ENCODE results near the gene PRKCQ. TPM values are rescaled to one million over a fixed set of nuclear protein-coding genes. Genes with fewer than 3 reads are reported as not detected.

Gene PRKCQ
- total and polyA plus RNA-seq, 11 donors, result 0.04 to 2.0 (median 0.13) TPM; not detected in 1

- ATAC-seq (peak in 3 of 4 donors; percentile 11 to 56 (median 35)), DNase-seq (peak in 4 of 5 donors; percentile 49 to 68 (median 56))
- WGBS, 4 donors, result 62 to 74% (median 68%) methylated on average over 5 of the region's 5 CpGs
- intact Hi-C loops (cut with DNase I), result loop anchor here in 1 of 10 donors (10.0 kb wide), 1 partner anchor 774 kb away; no protein-coding TSS in a partner anchor
- H3K27ac ChIP-seq, result peak overlapping the region in 1 of 12 donors; percentile 76
- peaks cover 0 to 4% (median 0%) of the 10 kb centered on the region in 9 donors for H3K27me3 ChIP-seq
- no peaks in the 10 kb centered on the region for H3K9me3 ChIP-seq
- no peak overlapping the region for H3K4me3 ChIP-seq
- H3K4me1 ChIP-seq, result peaks cover 0 to 49% (median 4%) of the 10 kb centered on the region in 12 donors
- TF ChIP-seq, protein P1, sequence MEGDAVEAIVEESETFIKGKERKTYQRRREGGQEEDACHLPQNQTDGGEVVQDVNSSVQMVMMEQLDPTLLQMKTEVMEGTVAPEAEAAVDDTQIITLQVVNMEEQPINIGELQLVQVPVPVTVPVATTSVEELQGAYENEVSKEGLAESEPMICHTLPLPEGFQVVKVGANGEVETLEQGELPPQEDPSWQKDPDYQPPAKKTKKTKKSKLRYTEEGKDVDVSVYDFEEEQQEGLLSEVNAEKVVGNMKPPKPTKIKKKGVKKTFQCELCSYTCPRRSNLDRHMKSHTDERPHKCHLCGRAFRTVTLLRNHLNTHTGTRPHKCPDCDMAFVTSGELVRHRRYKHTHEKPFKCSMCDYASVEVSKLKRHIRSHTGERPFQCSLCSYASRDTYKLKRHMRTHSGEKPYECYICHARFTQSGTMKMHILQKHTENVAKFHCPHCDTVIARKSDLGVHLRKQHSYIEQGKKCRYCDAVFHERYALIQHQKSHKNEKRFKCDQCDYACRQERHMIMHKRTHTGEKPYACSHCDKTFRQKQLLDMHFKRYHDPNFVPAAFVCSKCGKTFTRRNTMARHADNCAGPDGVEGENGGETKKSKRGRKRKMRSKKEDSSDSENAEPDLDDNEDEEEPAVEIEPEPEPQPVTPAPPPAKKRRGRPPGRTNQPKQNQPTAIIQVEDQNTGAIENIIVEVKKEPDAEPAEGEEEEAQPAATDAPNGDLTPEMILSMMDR (IDR thresholded peaks at IDR 0.05), result no peak
- no peak for TF ChIP-seq POLR2A (IDR thresholded peaks at IDR 0.05)
- H3K36me3 ChIP-seq, result no peaks in the 10 kb centered on the region
These were observed 180.8 kb downstream of the PRKCQ start for GRCh38 chr10:6399231-6399741.

DNA sequence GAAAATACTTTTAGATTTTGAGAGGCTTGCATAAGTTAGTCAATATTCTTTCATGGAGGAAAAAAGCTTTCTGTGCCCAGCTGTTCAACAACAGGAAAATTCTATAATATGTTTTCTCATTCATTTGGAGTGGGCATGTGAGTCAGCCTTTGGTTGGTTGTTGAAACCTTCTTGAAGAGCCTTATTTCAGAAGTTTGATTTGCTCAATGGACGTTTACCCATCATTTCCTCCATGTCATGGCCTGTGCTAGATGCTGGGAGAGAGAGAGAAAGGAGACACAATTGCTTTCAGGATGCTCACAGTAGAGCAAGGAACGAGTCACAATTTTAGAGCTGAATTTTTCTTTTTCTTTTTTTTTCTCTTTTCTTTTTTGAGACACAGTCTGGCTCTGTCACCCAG, 181.7 kb downstream of the PRKCQ start:
- no peaks in the 10 kb centered on the region for H3K36me3 ChIP-seq
- intact Hi-C loops (cut with DNase I), result loop anchor here in 1 of 10 donors (10.0 kb wide), 1 partner anchor 774 kb away; no protein-coding TSS in a partner anchor
- H3K4me1 ChIP-seq, result peaks cover 0 to 49% (median 4%) of the 10 kb centered on the region in 12 donors
- WGBS, 4 donors, result 59 to 78% (median 76%) methylated on average over 2 of the region's 2 CpGs
- no peak overlapping the region for H3K4me3 ChIP-seq
- DNase-seq, result no peak
- TF ChIP-seq POLR2A (IDR thresholded peaks at IDR 0.05), result no peak
- TF ChIP-seq, protein P1 (IDR thresholded peaks at IDR 0.05), result no peak
- no peak for ATAC-seq
- H3K9me3 ChIP-seq, result no peaks in the 10 kb centered on the region
- H3K27ac ChIP-seq, result peak overlapping the region in 1 of 12 donors; percentile 76
- no peaks in the 10 kb centered on the region for H3K27me3 ChIP-seq

DNA sequence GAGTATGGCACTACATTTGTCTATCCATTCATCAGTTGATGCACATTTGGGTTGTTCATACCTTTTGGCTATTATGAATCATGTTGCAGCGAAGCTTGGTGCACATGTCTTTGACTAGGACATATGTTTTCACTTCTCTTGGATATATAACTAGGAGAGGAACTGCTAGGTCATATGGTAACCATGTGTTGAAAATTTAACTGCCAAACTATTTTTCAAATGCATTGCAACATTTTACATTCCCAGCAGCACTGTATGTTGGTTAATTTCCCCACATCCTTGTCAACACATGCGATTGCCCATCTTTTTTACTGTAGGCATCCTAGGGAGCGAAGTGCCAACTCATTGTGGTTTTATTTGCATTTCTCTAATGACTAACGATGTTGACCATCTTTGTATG, 183.4 kb downstream of the PRKCQ start:
- Histone ChIP-seq H3K4me1 (peaks cover 0 to 46% (median 4%) of the 10 kb centered on the region in 12 donors), H3K27ac (peak overlapping the region in 1 of 12 donors; percentile 68), H3K27me3 (no peaks in the 10 kb centered on the region), H3K9me3 (no peaks in the 10 kb centered on the region), H3K4me3 (no peak overlapping the region), H3K36me3 (no peaks in the 10 kb centered on the region)
- TF ChIP-seq, protein P1 (IDR thresholded peaks at IDR 0.05), result no peak
- TF ChIP-seq POLR2A (IDR thresholded peaks at IDR 0.05), result no peak
- intact Hi-C loops (cut with DNase I), result loop anchor here in 1 of 10 donors (10.0 kb wide), 1 partner anchor 772 kb away; no protein-coding TSS in a partner anchor
- DNase-seq (no peak), ATAC-seq (peak in 1 of 4 donors; percentile 39)
- WGBS, 4 donors, result 87 to 91% (median 89%) methylated on average over 4 of the region's 4 CpGs

GRCh38 chr10:6396226-6396625, 183.8 kb downstream of the PRKCQ start:
- Histone ChIP-seq H3K4me1 (peaks cover 0 to 46% (median under 1%) of the 10 kb centered on the region in 12 donors), H3K36me3 (no peaks in the 10 kb centered on the region), H3K9me3 (peaks cover 0 to under 1% (median 0%) of the 10 kb centered on the region in 12 donors), H3K4me3 (no peak overlapping the region), H3K27me3 (no peaks in the 10 kb centered on the region), H3K27ac (peak overlapping the region in 1 of 12 donors; percentile 68)
- WGBS, 4 donors, result 94 to 97% (median 95%) methylated on average over 4 of the region's 4 CpGs
- TF ChIP-seq, protein P1 (IDR thresholded peaks at IDR 0.05), result no peak
- no peak for TF ChIP-seq POLR2A (IDR thresholded peaks at IDR 0.05)
- ATAC-seq, result no peak
- intact Hi-C loops (cut with DNase I), result loop anchor here in 1 of 10 donors (10.0 kb wide), 1 partner anchor 771 kb away; no protein-coding TSS in a partner anchor
- no peak for DNase-seq
